Measurements from ENCODE around the gene RGMA. TPM values are rescaled to one million over a fixed set of nuclear protein-coding genes. Genes with fewer than 3 reads are reported as not detected.

RGMA gene
- total and polyA plus RNA-seq, 2 donors (not counting 3 experiments of a cell fraction or from before 2014, with no cell fraction given): 0.06 to 0.13 TPM

DNA sequence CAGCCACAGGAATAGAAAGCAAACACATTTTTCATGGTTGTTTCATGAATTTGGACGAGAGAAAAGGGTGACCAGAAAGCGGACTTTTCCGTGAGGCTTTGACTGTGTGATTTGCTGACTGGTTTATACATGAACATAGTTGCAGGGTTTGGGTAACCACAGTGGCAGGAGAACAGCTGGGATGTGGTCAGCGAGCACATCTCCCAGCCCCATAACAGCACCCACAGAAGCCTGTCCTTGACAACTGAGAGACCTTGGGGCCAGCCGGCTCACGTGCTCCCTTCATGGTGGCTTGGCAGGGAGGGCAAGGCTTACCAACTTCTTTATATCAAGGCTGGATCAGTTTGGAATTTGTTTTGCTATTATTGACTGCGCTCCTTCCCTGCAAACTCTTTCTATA, 13.2 kb upstream of the RGMA start:
- dilution Hi-C loops (cut with MboI; ENCODE audit: extremely low pct_ligation_motif_present, low sequenced_read_pairs): no loop called here
- Histone ChIP-seq H3K9ac (replicated peaks; ENCODE audit: extremely low read depth, insufficient read depth, low read length) (no peak overlapping the region), H3K4me2 (ENCODE audit: insufficient read depth, low read length) (no peak overlapping the region), H3K9me3 (replicated peaks; ENCODE audit: control insufficient read depth, insufficient read depth, low read length) (no peaks in the 10 kb centered on the region), H2AFZ (ENCODE audit: low read depth, low read length) (no peak overlapping the region), H3K79me2 (ENCODE audit: control insufficient read depth, insufficient read depth, low read length) (no peaks in the 10 kb centered on the region), H3K36me3 (ENCODE audit: control insufficient read depth in 2 of 2, extremely low read depth in 1 of 2, insufficient read depth in 2 of 2, low read length in 2 of 2) (no peaks in the 10 kb centered on the region), H4K20me1 (replicated peaks; ENCODE audit: control insufficient read depth, extremely low read depth, insufficient read depth, low read length) (no peaks in the 10 kb centered on the region), H3K27me3 (ENCODE audit: control insufficient read depth in 2 of 2, insufficient read depth in 2 of 2, low read length in 2 of 2) (no peaks in the 10 kb centered on the region), H3K4me3 (replicated peaks in 1 of 3; ENCODE audit: insufficient read depth in 1 of 3, low read depth in 1 of 3, low read length in 3 of 3) (no peak overlapping the region), H3K27ac (ENCODE audit: insufficient read depth, low read depth, low read length) (no peak overlapping the region), H3K9me1 (replicated peaks; ENCODE audit: control insufficient read depth, extremely low read depth, insufficient read depth, low read length) (no peaks in the 10 kb centered on the region), H3K4me1 (ENCODE audit: control insufficient read depth, extremely low read depth, insufficient read depth, low read length) (no peaks in the 10 kb centered on the region)
- no TSS peak for BruUV-seq (replicated peaks)
- POLR2A ChIA-PET: no interaction called here
- intact Hi-C loops (cut with micrococcal nuclease): no loop called here
- FAIRE-seq: no peak
- TF ChIP-seq POLR2AphosphoS5 (IDR thresholded peaks at IDR 0.05; ENCODE audit: insufficient read depth, low read depth, low read length): no peak
- TF ChIP-seq MAX (IDR thresholded peaks at IDR 0.05; ENCODE audit: insufficient read depth, insufficient read length): no peak
- TF ChIP-seq EZH2 (IDR thresholded peaks at IDR 0.05; ENCODE audit: borderline replicate concordance, low read depth, low read length, severe bottlenecking): no peak
- TF ChIP-seq GATA2 (IDR thresholded peaks at IDR 0.05; ENCODE audit: insufficient read depth, insufficient read length, low read depth, low read length): no peak
- TF ChIP-seq JUN (IDR thresholded peaks at IDR 0.05; ENCODE audit: borderline replicate concordance, insufficient read depth, insufficient read length, low read depth): no peak
- TF ChIP-seq FOS (IDR thresholded peaks at IDR 0.05; ENCODE audit: borderline replicate concordance, insufficient read depth, low read length): no peak
- TF ChIP-seq, protein P1, sequence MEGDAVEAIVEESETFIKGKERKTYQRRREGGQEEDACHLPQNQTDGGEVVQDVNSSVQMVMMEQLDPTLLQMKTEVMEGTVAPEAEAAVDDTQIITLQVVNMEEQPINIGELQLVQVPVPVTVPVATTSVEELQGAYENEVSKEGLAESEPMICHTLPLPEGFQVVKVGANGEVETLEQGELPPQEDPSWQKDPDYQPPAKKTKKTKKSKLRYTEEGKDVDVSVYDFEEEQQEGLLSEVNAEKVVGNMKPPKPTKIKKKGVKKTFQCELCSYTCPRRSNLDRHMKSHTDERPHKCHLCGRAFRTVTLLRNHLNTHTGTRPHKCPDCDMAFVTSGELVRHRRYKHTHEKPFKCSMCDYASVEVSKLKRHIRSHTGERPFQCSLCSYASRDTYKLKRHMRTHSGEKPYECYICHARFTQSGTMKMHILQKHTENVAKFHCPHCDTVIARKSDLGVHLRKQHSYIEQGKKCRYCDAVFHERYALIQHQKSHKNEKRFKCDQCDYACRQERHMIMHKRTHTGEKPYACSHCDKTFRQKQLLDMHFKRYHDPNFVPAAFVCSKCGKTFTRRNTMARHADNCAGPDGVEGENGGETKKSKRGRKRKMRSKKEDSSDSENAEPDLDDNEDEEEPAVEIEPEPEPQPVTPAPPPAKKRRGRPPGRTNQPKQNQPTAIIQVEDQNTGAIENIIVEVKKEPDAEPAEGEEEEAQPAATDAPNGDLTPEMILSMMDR (IDR thresholded peaks at IDR 0.05; ENCODE audit: extremely low read depth in 1 of 2, insufficient read depth in 1 of 2, low read depth in 1 of 2, low read length in 2 of 2): no peak
- TF ChIP-seq POLR2A (IDR thresholded peaks at IDR 0.05; ENCODE audit: low read depth, low read length): no peak
- TF ChIP-seq MYC (IDR thresholded peaks at IDR 0.05; ENCODE audit: low read depth, low read length): no peak
- no peak for DNase-seq (ENCODE audit: low read depth, low spot score)
- CTCF ChIA-PET: interaction anchor here (1.5 kb wide), 1 partner anchor 15 kb away, joined by 5 read pairs; no protein-coding TSS in a partner anchor
